Caco-2 (cell line): ENCODE measurements around the gene MPZ. TPM values are rescaled to one million over a fixed set of nuclear protein-coding genes. Genes with fewer than 3 reads are reported as not detected.

Experiments used
- BruUV-seq: library from RNA; stranded (reverse); fragments of 400-500 nt; replicated peaks from 2 replicates; lab custom pipeline; 2021; lab: Mats Ljungman, UMichigan
- CTCF ChIA-PET: fragments of 300-600 bp; sonication (Branson Sonifier 250); formaldehyde crosslinking; loops from one replicate; lab custom pipeline; 2022; ENCODE audit warnings: antibody characterized with exemption; lab: Charles Lee
- POLR2A ChIA-PET: fragments of 300-600 bp; sonication (Branson Sonifier 250); formaldehyde crosslinking; loops from one replicate; lab custom pipeline; 2022; ENCODE audit warnings: antibody characterized with exemption; lab: Charles Lee
- DNase-seq, 2 experiments: peaks; one replicate each; pipeline versions ENCODE4 v3.0.0 to v3.0.0-alpha.2; 2020 to 2022
- H3K27me3 ChIP-seq: replicated peaks from 2 replicates; pipeline ENCODE4 v1.6.0; 2011; ENCODE audit warnings: low read length; ENCODE audit not compliant: control insufficient read depth, insufficient read depth
- H3K36me3 ChIP-seq: 2 replicates; pipeline ENCODE4 v1.5.1; 2011; ENCODE audit warnings: low read length; ENCODE audit not compliant: control insufficient read depth, insufficient read depth
- H3K4me1 ChIP-seq: fragments of 250-450 bp; sonication (Bioruptor Pico); 2 replicates; pipeline ENCODE4 v1.5.1; 2020; ENCODE audit warnings: mild to moderate bottlenecking
- H3K4me3 ChIP-seq: 2 replicates; pipeline ENCODE4 v1.5.1; 2011; ENCODE audit warnings: low read depth, mild to moderate bottlenecking, control low read depth, low read length
- H3K9me3 ChIP-seq: fragments of 250-450 bp; sonication (Bioruptor Pico); 2 replicates; pipeline ENCODE4 v1.5.1; 2020; ENCODE audit warnings: mild to moderate bottlenecking, moderate library complexity
- H3K27ac Mint-ChIP-seq: one replicate; pipeline ENCODE4 v1.8.0; 2022; ENCODE audit warnings: mixed read lengths; ENCODE audit not compliant: unreplicated experiment
- H3K27me3 Mint-ChIP-seq: one replicate; pipeline ENCODE4 v1.8.0; 2022; ENCODE audit warnings: mixed read lengths; ENCODE audit not compliant: insufficient read depth, unreplicated experiment
- H3K36me3 Mint-ChIP-seq: one replicate; pipeline ENCODE4 v1.8.0; 2022; ENCODE audit warnings: mild to moderate bottlenecking, mixed read lengths; ENCODE audit not compliant: insufficient read depth, unreplicated experiment
- H3K4me1 Mint-ChIP-seq: one replicate; pipeline ENCODE4 v1.8.0; 2022; ENCODE audit warnings: low read depth, mixed read lengths; ENCODE audit not compliant: unreplicated experiment
- H3K4me3 Mint-ChIP-seq: one replicate; pipeline ENCODE4 v1.8.0; 2022; ENCODE audit warnings: mild to moderate bottlenecking, moderate library complexity, mixed read lengths; ENCODE audit not compliant: unreplicated experiment
- H3K9me3 Mint-ChIP-seq: one replicate; pipeline ENCODE4 v1.8.0; 2022; ENCODE audit warnings: mixed read lengths; ENCODE audit not compliant: unreplicated experiment
- intact Hi-C: fragments of 100-400 bp; cut with micrococcal nuclease; formaldehyde crosslinking; loops from one replicate; pipeline ENCODE4 v1.10.0; 2022; ENCODE audit not compliant: unreplicated experiment
- total RNA-seq: library from RNA; stranded (reverse); gene quantifications from 2 replicates; pipeline ENCODE4 v1.2.3, GENCODE V29; 2022
- TF ChIP-seq, protein P1 (sequence below), 2 experiments: fragments of 200-600 bp in 1 of 2; IDR thresholded peaks; 1 replicate in 1 of 2; 2 replicates in 1 of 2; pipeline versions ENCODE4 v1.5.1 to v1.8.0; 2011 to 2022; ENCODE audit warnings: antibody characterized with exemption in 1 of 2, control low read depth in 1 of 2, inconsistent platforms in 1 of 2, low read depth in 1 of 2, low read length in 1 of 2, mild to moderate bottlenecking in 1 of 2, moderate library complexity in 1 of 2; ENCODE audit not compliant: insufficient read depth in 1 of 2, severe bottlenecking in 1 of 2, unreplicated experiment in 1 of 2

The MPZ gene
- total RNA-seq, 1 experiment from 2014 or later = 0.20 TPM

DNA sequence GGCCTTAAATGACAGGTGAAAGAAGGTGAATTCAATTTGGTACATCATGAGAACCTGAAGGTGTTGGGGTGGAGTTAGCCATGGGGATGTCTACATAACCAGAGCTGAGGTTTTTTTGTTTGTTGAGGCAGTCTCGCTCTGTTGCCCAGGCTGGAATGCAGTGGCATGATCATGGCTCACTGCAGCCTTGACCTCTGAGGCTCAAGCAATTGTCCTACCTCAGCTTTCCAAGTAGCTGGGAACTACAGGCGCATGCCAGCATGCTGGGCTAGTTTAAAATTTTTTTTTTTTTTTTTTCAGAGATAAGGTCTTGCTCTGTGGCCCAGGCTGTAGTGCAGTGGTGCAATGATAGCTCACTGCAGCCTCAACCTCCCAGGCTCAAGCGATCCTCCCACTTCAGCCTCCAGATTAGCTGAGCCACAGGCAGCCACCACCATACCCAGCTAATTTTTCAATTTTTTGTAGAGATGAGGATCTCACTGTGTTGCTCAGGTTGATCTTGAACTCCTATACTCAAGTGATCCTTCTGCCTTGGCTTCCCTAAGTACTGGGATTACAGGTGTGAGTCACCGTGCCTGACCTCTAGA, 1.9 kb upstream of the MPZ start:
- no peaks in the 10 kb centered on the region for H3K36me3 ChIP-seq
- no peak overlapping the region for H3K4me3 ChIP-seq
- Mint-ChIP-seq H3K27me3 (no peaks in the 10 kb centered on the region), H3K4me1 (no peaks in the 10 kb centered on the region), H3K4me3 (no peak overlapping the region), H3K36me3 (peaks cover 8% of the 10 kb centered on the region), H3K9me3 (no peaks in the 10 kb centered on the region), H3K27ac (no peak overlapping the region)
- H3K4me1 ChIP-seq = peaks cover 7% of the 10 kb centered on the region; the same call in 1 of the 2 replicates
- ChIA-PET CTCF (no interaction called here), POLR2A (no interaction called here)
- H3K27me3 ChIP-seq = no peaks in the 10 kb centered on the region
- intact Hi-C loops = no loop called here
- no peaks in the 10 kb centered on the region for H3K9me3 ChIP-seq
- no peak for DNase-seq
- TF ChIP-seq, protein P1, sequence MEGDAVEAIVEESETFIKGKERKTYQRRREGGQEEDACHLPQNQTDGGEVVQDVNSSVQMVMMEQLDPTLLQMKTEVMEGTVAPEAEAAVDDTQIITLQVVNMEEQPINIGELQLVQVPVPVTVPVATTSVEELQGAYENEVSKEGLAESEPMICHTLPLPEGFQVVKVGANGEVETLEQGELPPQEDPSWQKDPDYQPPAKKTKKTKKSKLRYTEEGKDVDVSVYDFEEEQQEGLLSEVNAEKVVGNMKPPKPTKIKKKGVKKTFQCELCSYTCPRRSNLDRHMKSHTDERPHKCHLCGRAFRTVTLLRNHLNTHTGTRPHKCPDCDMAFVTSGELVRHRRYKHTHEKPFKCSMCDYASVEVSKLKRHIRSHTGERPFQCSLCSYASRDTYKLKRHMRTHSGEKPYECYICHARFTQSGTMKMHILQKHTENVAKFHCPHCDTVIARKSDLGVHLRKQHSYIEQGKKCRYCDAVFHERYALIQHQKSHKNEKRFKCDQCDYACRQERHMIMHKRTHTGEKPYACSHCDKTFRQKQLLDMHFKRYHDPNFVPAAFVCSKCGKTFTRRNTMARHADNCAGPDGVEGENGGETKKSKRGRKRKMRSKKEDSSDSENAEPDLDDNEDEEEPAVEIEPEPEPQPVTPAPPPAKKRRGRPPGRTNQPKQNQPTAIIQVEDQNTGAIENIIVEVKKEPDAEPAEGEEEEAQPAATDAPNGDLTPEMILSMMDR (IDR thresholded peaks at IDR 0.05; ENCODE audit: insufficient read depth in 1 of 2, low read depth in 1 of 2, low read length in 1 of 2, severe bottlenecking in 1 of 2, unreplicated experiment in 1 of 2) = no peak
- no TSS peak for BruUV-seq

DNA sequence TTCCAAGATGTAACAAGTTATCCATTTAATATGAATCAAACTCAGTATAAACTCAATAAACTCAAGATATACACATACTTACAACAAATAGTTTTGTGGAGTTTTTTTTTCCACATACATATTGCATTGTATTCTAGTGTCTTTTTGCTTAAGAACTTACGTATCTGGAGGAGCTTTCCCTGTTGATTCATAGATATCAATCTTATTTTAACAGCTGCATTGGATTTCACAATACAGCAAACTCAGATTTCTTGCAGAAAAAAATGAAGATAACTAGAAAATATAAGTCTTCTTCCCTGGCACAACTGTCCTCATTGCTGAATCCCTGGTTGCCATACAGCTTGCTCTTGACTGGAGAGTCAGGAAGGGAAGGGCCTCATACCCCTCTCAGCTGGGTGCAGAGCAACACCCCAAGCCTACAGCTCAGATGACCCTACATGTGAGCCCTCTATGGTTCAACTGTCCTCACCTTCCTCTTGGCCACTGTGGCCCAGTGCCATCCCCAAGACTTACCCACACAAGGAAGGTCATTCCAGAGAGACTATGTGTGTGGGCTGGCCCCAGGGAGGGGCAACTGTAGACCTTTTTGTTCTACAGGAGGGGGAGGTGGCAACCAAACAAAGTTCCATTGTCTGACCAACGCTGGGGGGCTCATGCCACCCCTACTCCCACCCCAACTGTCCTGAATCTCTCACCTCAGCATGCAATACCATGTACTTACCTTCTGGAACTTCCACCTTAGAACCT, 1.7 kb downstream of the MPZ start:
- H3K4me1 ChIP-seq = 0 out of 2 replicates have a peak, but pooled peaks cover 3% of the 10 kb centered on the region
- Mint-ChIP-seq H3K27me3 (no peaks in the 10 kb centered on the region), H3K9me3 (no peaks in the 10 kb centered on the region), H3K4me3 (no peak overlapping the region), H3K27ac (no peak overlapping the region), H3K4me1 (no peaks in the 10 kb centered on the region), H3K36me3 (no peaks in the 10 kb centered on the region)
- no peak for DNase-seq
- intact Hi-C loops = no loop called here
- no peak overlapping the region for H3K4me3 ChIP-seq
- H3K36me3 ChIP-seq = no peaks in the 10 kb centered on the region
- no peaks in the 10 kb centered on the region for H3K27me3 ChIP-seq
- H3K9me3 ChIP-seq = no peaks in the 10 kb centered on the region
- ChIA-PET CTCF (no interaction called here), POLR2A (no interaction called here)
- BruUV-seq = no TSS peak
- TF ChIP-seq, protein P1 (IDR thresholded peaks at IDR 0.05; ENCODE audit: insufficient read depth in 1 of 2, low read depth in 1 of 2, low read length in 1 of 2, severe bottlenecking in 1 of 2, unreplicated experiment in 1 of 2) = no peak

DNA sequence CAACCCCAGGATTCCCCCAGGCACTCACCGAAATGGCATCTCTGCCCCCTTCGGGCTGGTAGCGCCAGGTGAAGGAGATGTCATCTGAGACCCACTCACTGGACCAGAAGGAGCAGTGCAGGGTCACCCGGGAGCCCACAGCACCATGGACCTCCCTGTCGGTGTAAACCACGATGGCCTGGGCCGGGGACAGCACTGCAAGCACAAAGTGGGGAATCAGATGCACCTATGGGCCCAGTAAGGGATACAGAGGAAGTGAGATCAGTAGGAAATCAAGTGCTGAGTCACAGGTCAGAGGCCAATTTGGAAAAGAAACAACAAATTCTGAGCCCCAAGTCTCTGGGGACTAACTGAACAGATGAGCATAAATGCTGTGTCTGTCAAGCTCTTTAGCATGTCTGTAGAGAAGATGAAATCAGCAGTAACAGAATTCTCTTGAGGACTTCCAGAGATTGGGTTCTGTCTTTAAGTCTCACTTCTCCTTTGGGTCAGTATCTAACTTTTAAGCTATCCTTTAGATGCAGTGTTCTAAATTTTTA, 2.5 kb downstream of the MPZ start:
- Histone ChIP-seq H3K4me3 (no peak overlapping the region), H3K36me3 (no peaks in the 10 kb centered on the region), H3K4me1 (0 out of 2 replicates have a peak, but pooled peaks cover 3% of the 10 kb centered on the region), H3K27me3 (no peaks in the 10 kb centered on the region), H3K9me3 (no peaks in the 10 kb centered on the region)
- intact Hi-C loops = no loop called here
- BruUV-seq = no TSS peak
- H3K4me1 Mint-ChIP-seq = no peaks in the 10 kb centered on the region
- H3K27ac Mint-ChIP-seq = no peak overlapping the region
- no peaks in the 10 kb centered on the region for H3K27me3 Mint-ChIP-seq
- H3K4me3 Mint-ChIP-seq = no peak overlapping the region
- no peak for DNase-seq
- no peaks in the 10 kb centered on the region for H3K9me3 Mint-ChIP-seq
- POLR2A ChIA-PET = no interaction called here
- TF ChIP-seq, protein P1 (IDR thresholded peaks at IDR 0.05; ENCODE audit: insufficient read depth in 1 of 2, low read depth in 1 of 2, low read length in 1 of 2, severe bottlenecking in 1 of 2, unreplicated experiment in 1 of 2) = no peak
- CTCF ChIA-PET = no interaction called here
- no peaks in the 10 kb centered on the region for H3K36me3 Mint-ChIP-seq
